ENCODE data around the gene WDR47.
"Not testable (repeated sequence)": the region's sequence is repeated elsewhere in the genome, so short reads cannot be mapped to it uniquely, and the experiment has no call there.

Gene WDR47

GRCh38 chr1:109041621-109042468 is at the start of gene WDR47:
Gene WDR47 (minus strand): TSS chr1:109042102. CDS start chr1:109023512, 18,590 bp downstream.
- DNase-seq, result peak; percentile 95

- DNase-seq, result no peak
Observed at GRCh38 chr1:109091078-109091838, 49.4 kb upstream of the WDR47 start.

- peak; percentile 89 for DNase-seq
Observed at GRCh38 chr1:109090196-109091077, 48.5 kb upstream of the WDR47 start, which contains the start of gene TMEM167B. Gene TMEM167B (plus strand): TSS chr1:109090764. CDS start chr1:109090873, 109 bp downstream.

- peak; percentile 28 for DNase-seq
Observed at GRCh38 chr1:109089242-109090015, 47.5 kb upstream of the WDR47 start.

GRCh38 chr1:109084563-109085517 is 42.9 kb upstream of the WDR47 start:
- no peak for DNase-seq

- no peak for DNase-seq
Observed at GRCh38 chr1:109083923-109084322, 42.0 kb upstream of the WDR47 start.

- DNase-seq, result no peak
Observed at GRCh38 chr1:109083501-109083900, 41.6 kb upstream of the WDR47 start.

- DNase-seq, result no peak
Observed at GRCh38 chr1:109080441-109081082, 38.7 kb upstream of the WDR47 start.

- DNase-seq, result no peak
Observed at GRCh38 chr1:109079240-109079622, 37.3 kb upstream of the WDR47 start.

GRCh38 chr1:109078317-109078716 is 36.4 kb upstream of the WDR47 start:
- DNase-seq, result no peak

- peak; percentile 89 for DNase-seq
Observed at GRCh38 chr1:109075531-109076490, 33.9 kb upstream of the WDR47 start, which contains the start of gene TAF13. Gene TAF13 (minus strand): TSS chr1:109076003. CDS start chr1:109075947, 56 bp downstream.

- DNase-seq, result no peak
Observed at GRCh38 chr1:109069294-109069693, 27.4 kb upstream of the WDR47 start.

GRCh38 chr1:109067883-109068282 is 26.0 kb upstream of the WDR47 start:
- DNase-seq, result no peak

GRCh38 chr1:109065137-109065536 is 23.2 kb upstream of the WDR47 start:
- DNase-seq, result no peak

- DNase-seq, result no peak
Observed at GRCh38 chr1:109061183-109061582, 19.3 kb upstream of the WDR47 start.

- DNase-seq, result no peak
Observed at GRCh38 chr1:109060707-109061106, 18.8 kb upstream of the WDR47 start.

- DNase-seq, result no peak
Observed at GRCh38 chr1:109059026-109059425, 17.1 kb upstream of the WDR47 start.

- DNase-seq, result no peak
Observed at GRCh38 chr1:109056064-109056463, 14.2 kb upstream of the WDR47 start.

GRCh38 chr1:109052145-109052544 is 10.2 kb upstream of the WDR47 start:
- not testable (repeated sequence) for DNase-seq

All from CD4-positive, alpha-beta T cell treated with Interleukin-17A for 4 hours (primary cell).